ENCODE results near the gene MNT.

MNT gene

DNA sequence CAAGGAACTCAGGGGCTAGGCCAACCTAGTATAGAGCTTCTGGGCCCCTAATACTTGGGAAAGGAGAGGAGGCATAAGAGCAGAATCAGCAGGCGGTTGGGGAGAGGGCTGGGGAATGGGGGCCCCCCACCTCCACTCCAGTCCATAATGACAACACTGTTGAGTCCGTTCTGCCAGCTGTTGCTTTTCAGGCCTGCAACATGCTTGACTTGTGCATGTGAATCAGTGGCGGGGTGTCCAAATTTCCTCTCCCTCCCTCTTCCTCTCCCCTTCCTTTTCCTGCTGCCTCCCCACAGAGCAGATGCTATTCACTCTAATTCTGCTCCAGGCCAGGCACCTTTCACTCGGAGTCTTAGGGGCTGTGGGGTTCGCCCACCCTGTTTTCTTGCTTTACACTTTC is 31.8 kb downstream of the MNT start:
- no peak for DNase-seq (ENCODE audit: low read depth, low spot score)
- Histone ChIP-seq H3K9ac (ENCODE audit: insufficient read length) (no peak overlapping the region), H3K27ac (no peak overlapping the region), H3K9me3 (ENCODE audit: low read depth, low read length) (no peaks in the 10 kb centered on the region), H3K4me3 (no peak overlapping the region), H3K36me3 (ENCODE audit: insufficient read depth, low read length) (no peaks in the 10 kb centered on the region; the same call in 1 of the 2 replicates)
- TF ChIP-seq EZH2 (IDR thresholded peaks at IDR 0.05), result no peak
- no peak for TF ChIP-seq POLR2AphosphoS5 (IDR thresholded peaks at IDR 0.05; ENCODE audit: borderline replicate concordance, low read depth, low read length)
- no peak for TF ChIP-seq FOXP2 (optimal IDR thresholded peaks at IDR 0.05; ENCODE audit: control extremely low read depth, extremely low read length, insufficient read depth)

DNA sequence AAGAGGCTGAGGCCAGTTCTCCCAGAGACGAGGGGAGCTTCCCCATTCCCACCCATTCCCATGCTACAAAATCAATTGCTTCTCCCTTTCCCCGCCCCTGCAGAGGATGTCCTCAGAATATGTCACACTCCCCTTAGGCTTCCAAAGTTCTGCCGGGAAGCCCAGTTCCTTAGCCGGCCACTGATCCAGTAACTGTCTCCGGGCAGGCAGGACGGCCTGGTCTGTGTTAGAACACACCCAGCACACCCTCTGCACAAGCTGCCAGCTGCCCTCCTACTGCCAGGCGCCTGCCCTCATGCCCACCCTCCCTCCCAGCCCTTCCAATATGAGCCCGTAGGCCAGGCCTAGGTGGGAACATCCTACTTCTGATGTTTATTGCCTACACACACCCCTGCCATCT is 32.5 kb downstream of the MNT start:
- TF ChIP-seq FOXP2 (optimal IDR thresholded peaks at IDR 0.05; ENCODE audit: control extremely low read depth, extremely low read length, insufficient read depth) (no peak), POLR2AphosphoS5 (IDR thresholded peaks at IDR 0.05; ENCODE audit: borderline replicate concordance, low read depth, low read length) (no peak), EZH2 (IDR thresholded peaks at IDR 0.05) (no peak)
- H3K9me3 ChIP-seq (ENCODE audit: low read depth, low read length), result no peaks in the 10 kb centered on the region
- no peak overlapping the region for H3K27ac ChIP-seq
- no peak for DNase-seq (ENCODE audit: low read depth, low spot score)
- no peak overlapping the region for H3K9ac ChIP-seq (ENCODE audit: insufficient read length)
- H3K4me3 ChIP-seq, result no peak overlapping the region
- H3K36me3 ChIP-seq (ENCODE audit: insufficient read depth, low read length), result no peaks in the 10 kb centered on the region; the same call in 1 of the 2 replicates

DNA sequence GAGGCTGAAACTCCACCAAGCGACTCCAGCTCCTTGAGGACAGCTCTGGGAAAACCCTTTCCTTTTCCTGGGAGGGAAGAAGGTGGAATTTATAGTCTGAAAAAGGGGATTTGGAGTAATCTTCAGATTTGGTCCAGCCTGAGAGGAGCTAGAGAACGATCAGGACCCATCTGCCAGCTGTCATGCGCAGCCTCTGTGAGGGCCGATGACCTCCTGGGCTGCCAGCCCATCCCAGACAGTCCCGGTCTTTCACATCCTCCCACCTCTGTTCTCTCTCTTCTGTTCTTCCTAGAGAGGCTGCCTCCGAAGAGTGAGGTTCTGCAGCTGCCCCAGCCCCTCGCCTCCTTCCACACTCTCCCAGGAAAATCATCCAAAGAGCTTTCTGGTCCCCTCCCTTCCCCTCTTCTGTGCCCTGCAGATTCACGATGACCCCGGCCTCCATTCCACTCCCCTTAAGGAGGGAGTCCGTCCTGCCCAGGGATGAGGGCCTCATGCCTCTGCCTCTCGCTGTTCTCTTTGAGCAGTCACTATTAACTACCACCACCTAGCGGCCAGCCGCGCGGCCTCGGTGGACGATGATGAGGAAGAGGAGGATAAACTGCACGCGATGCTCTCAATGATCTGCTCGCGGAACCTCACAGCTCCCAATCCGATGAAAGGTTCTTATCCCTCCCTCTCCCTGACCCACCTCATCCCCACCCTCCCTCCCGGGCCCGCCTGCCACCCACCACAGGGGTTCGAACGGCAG is 33.9 kb downstream of the MNT start:
- TF ChIP-seq FOXP2 (optimal IDR thresholded peaks at IDR 0.05; ENCODE audit: control extremely low read depth, extremely low read length, insufficient read depth), result no peak
- Histone ChIP-seq H3K4me3 (no peak overlapping the region), H3K9ac (ENCODE audit: insufficient read length) (no peak overlapping the region), H3K36me3 (ENCODE audit: insufficient read depth, low read length) (no peaks in the 10 kb centered on the region; the same call in 1 of the 2 replicates), H3K27ac (no peak overlapping the region), H3K9me3 (ENCODE audit: low read depth, low read length) (no peaks in the 10 kb centered on the region)
- no peak for DNase-seq (ENCODE audit: low read depth, low spot score)

DNA sequence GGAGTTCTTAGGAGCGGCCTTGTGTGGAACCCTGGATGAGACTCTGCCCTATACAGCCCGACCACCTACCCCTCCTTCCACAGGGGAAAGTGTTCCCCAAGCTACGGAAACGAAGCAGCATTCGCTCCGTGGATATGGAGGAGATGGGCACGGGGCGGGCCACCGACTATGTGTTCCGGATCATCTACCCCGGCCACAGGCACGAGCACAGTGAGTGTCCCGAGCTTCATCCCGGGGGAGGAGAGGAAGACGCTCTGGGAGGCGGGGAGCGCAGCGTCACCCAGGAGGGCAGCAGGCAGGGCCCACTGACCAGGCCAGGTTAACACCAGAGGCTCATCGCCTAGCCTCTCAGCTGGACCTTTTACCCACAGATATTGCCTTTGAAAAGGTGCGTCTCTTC is 35.7 kb downstream of the MNT start:
- Histone ChIP-seq H3K9ac (ENCODE audit: insufficient read length) (no peak overlapping the region), H3K4me3 (no peak overlapping the region), H3K36me3 (ENCODE audit: insufficient read depth, low read length) (no peaks in the 10 kb centered on the region; the same call in 1 of the 2 replicates), H3K9me3 (ENCODE audit: low read depth, low read length) (no peaks in the 10 kb centered on the region), H3K27ac (no peak overlapping the region)
- no peak for TF ChIP-seq POLR2AphosphoS5 (IDR thresholded peaks at IDR 0.05; ENCODE audit: borderline replicate concordance, low read depth, low read length)
- TF ChIP-seq EZH2 (IDR thresholded peaks at IDR 0.05), result no peak
- TF ChIP-seq FOXP2 (optimal IDR thresholded peaks at IDR 0.05; ENCODE audit: control extremely low read depth, extremely low read length, insufficient read depth), result no peak
- DNase-seq (ENCODE audit: low read depth, low spot score), result no peak

DNA sequence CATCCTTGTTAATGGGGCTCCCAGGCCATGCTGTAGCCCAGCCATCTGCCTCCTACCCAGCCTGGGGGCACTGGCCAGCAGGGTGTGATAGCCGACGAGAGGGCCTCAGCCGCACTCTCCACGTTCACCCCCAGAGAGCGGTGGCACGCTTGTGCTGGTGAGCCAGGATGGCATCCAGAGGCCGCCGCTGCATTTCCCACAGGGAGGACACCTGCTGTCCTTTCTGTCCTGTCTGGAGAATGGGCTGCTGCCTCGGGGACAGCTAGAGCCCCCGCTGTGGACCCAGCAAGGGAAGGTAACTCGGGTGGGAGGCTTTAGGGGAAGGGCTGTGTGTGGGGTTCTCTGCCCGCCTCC is 36.1 kb downstream of the MNT start:
- no peaks in the 10 kb centered on the region; the same call in 1 of the 2 replicates for H3K36me3 ChIP-seq (ENCODE audit: insufficient read depth, low read length)
- TF ChIP-seq FOXP2 (optimal IDR thresholded peaks at IDR 0.05; ENCODE audit: control extremely low read depth, extremely low read length, insufficient read depth) (no peak), EZH2 (IDR thresholded peaks at IDR 0.05) (no peak), POLR2AphosphoS5 (IDR thresholded peaks at IDR 0.05; ENCODE audit: borderline replicate concordance, low read depth, low read length) (no peak)

DNA sequence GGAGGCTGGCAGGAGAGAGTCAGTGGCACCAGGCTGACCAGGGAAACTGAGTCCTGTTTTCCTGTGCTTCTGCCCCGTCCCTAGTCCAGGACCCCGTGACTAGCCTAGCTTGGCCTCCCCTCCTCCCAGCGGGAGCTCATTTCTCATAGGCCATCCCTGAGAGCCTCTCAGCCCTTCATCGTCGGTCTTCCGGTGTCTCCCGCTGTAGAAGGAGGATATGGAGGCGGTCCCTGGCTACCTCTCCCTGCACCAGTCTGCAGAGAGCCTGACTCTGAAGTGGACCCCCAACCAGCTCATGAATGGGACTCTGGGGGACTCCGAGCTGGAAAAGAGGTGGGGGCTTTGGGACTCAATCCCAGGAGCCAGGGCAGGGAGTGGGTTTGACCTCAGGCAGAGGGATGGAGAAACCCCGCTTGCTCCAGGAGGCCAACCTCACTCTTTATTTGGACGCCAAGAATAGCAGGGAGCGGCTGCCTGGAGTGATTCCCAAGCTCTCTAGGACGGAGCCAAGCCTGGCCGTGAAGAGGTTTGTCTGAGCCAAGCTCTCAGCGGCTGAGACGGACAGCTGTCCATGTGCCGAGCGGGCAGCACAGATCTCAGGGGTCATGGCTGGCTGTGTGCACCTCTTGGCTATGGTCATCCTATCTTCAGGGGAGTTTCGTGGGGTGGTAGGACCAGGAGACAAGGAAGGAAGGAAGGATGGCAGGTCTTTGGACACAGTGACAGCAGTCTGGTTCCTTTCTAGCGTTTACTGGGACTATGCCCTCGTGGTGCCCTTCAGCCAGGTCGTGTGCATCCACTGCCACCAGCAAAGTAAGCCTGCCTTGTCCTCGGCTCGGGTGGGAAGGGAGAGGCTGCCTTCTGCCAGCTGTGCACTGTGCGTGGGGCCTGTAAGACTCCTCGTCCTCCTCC is 36.8 kb downstream of the MNT start:
- H3K36me3 ChIP-seq (ENCODE audit: insufficient read depth, low read length), result no peaks in the 10 kb centered on the region; the same call in 1 of the 2 replicates
- TF ChIP-seq FOXP2 (optimal IDR thresholded peaks at IDR 0.05; ENCODE audit: control extremely low read depth, extremely low read length, insufficient read depth) (no peak), EZH2 (IDR thresholded peaks at IDR 0.05) (no peak), POLR2AphosphoS5 (IDR thresholded peaks at IDR 0.05; ENCODE audit: borderline replicate concordance, low read depth, low read length) (no peak)
- no peaks in the 10 kb centered on the region for H3K9me3 ChIP-seq (ENCODE audit: low read depth, low read length)
- no peak overlapping the region for H3K4me3 ChIP-seq
- no peak for DNase-seq (ENCODE audit: low read depth, low spot score)
- no peak overlapping the region for H3K9ac ChIP-seq (ENCODE audit: insufficient read length)
- no peak overlapping the region for H3K27ac ChIP-seq

More for the DNA sequence above, 36.1 kb downstream of the MNT start:
- no peak for DNase-seq (ENCODE audit: low read depth, low spot score)
- no peak overlapping the region for H3K27ac ChIP-seq
- no peaks in the 10 kb centered on the region for H3K9me3 ChIP-seq (ENCODE audit: low read depth, low read length)
- no peak overlapping the region for H3K9ac ChIP-seq (ENCODE audit: insufficient read length)
- no peak overlapping the region for H3K4me3 ChIP-seq

DNA sequence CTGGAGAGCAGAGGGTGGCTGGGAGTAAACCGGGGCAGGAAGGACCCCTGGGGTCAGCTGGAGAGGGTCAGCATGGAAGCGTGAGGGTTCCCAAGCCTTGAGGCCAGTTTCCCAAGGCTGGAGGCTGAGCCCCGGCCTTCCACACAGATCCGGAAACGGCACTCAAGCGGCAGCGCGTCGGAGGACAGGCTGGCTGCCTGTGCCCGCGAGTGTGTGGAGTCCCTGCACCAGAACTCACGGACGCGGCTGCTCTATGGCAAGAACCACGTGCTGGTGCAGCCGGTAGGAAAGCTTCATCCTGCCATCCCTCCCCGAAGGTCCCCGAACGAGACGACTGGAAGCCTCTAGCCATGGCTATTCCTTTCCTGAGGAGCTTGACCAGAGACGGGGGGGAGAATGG is 37.5 kb downstream of the MNT start:
- H3K9me3 ChIP-seq (ENCODE audit: low read depth, low read length), result no peaks in the 10 kb centered on the region
- H3K4me3 ChIP-seq, result no peak overlapping the region
- H3K27ac ChIP-seq, result no peak overlapping the region
- no peak for DNase-seq (ENCODE audit: low read depth, low spot score)
- no peak overlapping the region for H3K9ac ChIP-seq (ENCODE audit: insufficient read length)
- no peaks in the 10 kb centered on the region; the same call in 1 of the 2 replicates for H3K36me3 ChIP-seq (ENCODE audit: insufficient read depth, low read length)
- TF ChIP-seq FOXP2 (optimal IDR thresholded peaks at IDR 0.05; ENCODE audit: control extremely low read depth, extremely low read length, insufficient read depth) (no peak), EZH2 (IDR thresholded peaks at IDR 0.05) (no peak), POLR2AphosphoS5 (IDR thresholded peaks at IDR 0.05; ENCODE audit: borderline replicate concordance, low read depth, low read length) (no peak)

DNA sequence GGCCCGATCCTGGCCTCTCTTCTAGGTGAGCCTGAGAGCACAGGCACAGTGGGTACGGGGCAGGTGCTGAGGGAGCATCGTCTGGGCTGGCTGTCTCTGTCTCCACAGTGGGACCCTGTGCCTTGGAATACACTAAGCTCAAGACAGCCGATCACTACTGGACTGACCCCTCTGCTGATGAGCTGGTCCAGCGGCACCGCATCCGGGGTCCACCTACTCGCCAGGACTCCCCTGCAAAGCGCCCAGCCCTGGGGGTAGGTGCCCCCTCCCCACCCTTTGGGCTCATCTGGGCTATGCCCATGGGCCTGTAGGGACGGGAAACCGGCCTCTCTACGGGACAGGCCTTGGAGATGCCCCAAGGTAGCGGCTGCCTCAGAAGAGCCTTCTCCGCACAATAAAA is 38.0 kb downstream of the MNT start:
- Histone ChIP-seq H3K9ac (ENCODE audit: insufficient read length) (no peak overlapping the region), H3K36me3 (ENCODE audit: insufficient read depth, low read length) (no peaks in the 10 kb centered on the region; the same call in 1 of the 2 replicates), H3K27ac (no peak overlapping the region), H3K4me3 (no peak overlapping the region), H3K9me3 (ENCODE audit: low read depth, low read length) (no peaks in the 10 kb centered on the region)
- TF ChIP-seq EZH2 (IDR thresholded peaks at IDR 0.05), result no peak
- TF ChIP-seq FOXP2 (optimal IDR thresholded peaks at IDR 0.05; ENCODE audit: control extremely low read depth, extremely low read length, insufficient read depth), result no peak
- TF ChIP-seq POLR2AphosphoS5 (IDR thresholded peaks at IDR 0.05; ENCODE audit: borderline replicate concordance, low read depth, low read length), result no peak
- DNase-seq (ENCODE audit: low read depth, low spot score), result no peak

Measured in SK-N-MC (cell line).